Mesenchymal stem cell (in vitro differentiated cells and primary cell): ENCODE measurements around the gene ZFP69.

Experiments used
- DNase-seq: peaks from one replicate; pipeline ENCODE4 v3.0.0-alpha.2; 2013
- H2AFZ ChIP-seq: one replicate; pipeline ENCODE4 v1.6.1; 2013; ENCODE audit warnings: low read depth, mild to moderate bottlenecking, control low read depth, inconsistent platforms, low read length, moderate library complexity
- H2AK5ac ChIP-seq: 2 replicates; pipeline ENCODE4 v1.6.1; 2013; ENCODE audit warnings: low read length, moderate library complexity, mild to moderate bottlenecking, inconsistent platforms; ENCODE audit not compliant: severe bottlenecking
- H2BK120ac ChIP-seq: one replicate; pipeline ENCODE4 v1.6.1; 2013; ENCODE audit warnings: low read depth, mild to moderate bottlenecking, inconsistent platforms, low read length, moderate library complexity
- H2BK12ac ChIP-seq, 2 experiments: one replicate each; pipeline ENCODE4 v1.6.1; 2013; ENCODE audit warnings: inconsistent platforms in 2 of 2, low read length in 2 of 2, mild to moderate bottlenecking in 2 of 2, moderate library complexity in 2 of 2, control low read depth in 1 of 2
- H2BK15ac ChIP-seq: one replicate; pipeline ENCODE4 v1.6.1; 2013; ENCODE audit warnings: mild to moderate bottlenecking, low read depth, inconsistent platforms; ENCODE audit not compliant: poor library complexity, severe bottlenecking
- H2BK5ac ChIP-seq: 2 replicates; pipeline ENCODE4 v1.6.1; 2013; ENCODE audit warnings: low read depth, mild to moderate bottlenecking, low read length, control low read depth, inconsistent platforms; ENCODE audit not compliant: poor library complexity, severe bottlenecking
- H3K14ac ChIP-seq, 2 experiments: one replicate each; pipeline ENCODE4 v1.6.1; 2013; ENCODE audit warnings: inconsistent platforms in 2 of 2, low read length in 2 of 2, control low read depth in 1 of 2, mild to moderate bottlenecking in 1 of 2, moderate library complexity in 1 of 2
- H3K18ac ChIP-seq, 2 experiments: one replicate each; pipeline ENCODE4 v1.6.1; 2013; ENCODE audit warnings: inconsistent platforms in 2 of 2, low read length in 2 of 2, control low read depth in 1 of 2, low read depth in 1 of 2, mild to moderate bottlenecking in 1 of 2
- H3K23ac ChIP-seq, 2 experiments: one replicate each; pipeline ENCODE4 v1.6.1; 2013; ENCODE audit warnings: inconsistent platforms in 2 of 2, low read length in 2 of 2, mild to moderate bottlenecking in 2 of 2, moderate library complexity in 2 of 2, control low read depth in 1 of 2
- H3K27ac ChIP-seq: 2 replicates; pipeline ENCODE4 v1.5.1; 2013; ENCODE audit warnings: mild to moderate bottlenecking, moderate library complexity, low read length, control low read depth, inconsistent platforms; ENCODE audit not compliant: poor library complexity, severe bottlenecking
- H3K27me3 ChIP-seq, 2 experiments: 2 replicates each; pipeline versions ENCODE4 v1.6.1 to v1.7.0; 2013; ENCODE audit warnings: low read length in 2 of 2, mild to moderate bottlenecking in 2 of 2, moderate library complexity in 2 of 2, control low read depth in 1 of 2, inconsistent platforms in 1 of 2; ENCODE audit not compliant: control insufficient read depth in 1 of 2, insufficient read depth in 1 of 2
- H3K36me3 ChIP-seq, 2 experiments: 2 replicates each; pipeline versions ENCODE4 v1.6.1 to v1.7.0; 2013; ENCODE audit warnings: low read length in 2 of 2, control low read depth in 1 of 2, inconsistent platforms in 1 of 2, low read depth in 1 of 2, mild to moderate bottlenecking in 1 of 2; ENCODE audit not compliant: insufficient read depth in 2 of 2, control insufficient read depth in 1 of 2
- H3K4ac ChIP-seq, 2 experiments: one replicate each; pipeline ENCODE4 v1.6.1; 2013; ENCODE audit warnings: inconsistent platforms in 2 of 2, low read length in 2 of 2, mild to moderate bottlenecking in 2 of 2, moderate library complexity in 2 of 2, control low read depth in 1 of 2, low read depth in 1 of 2
- H3K4me1 ChIP-seq: 2 replicates; pipeline ENCODE4 v1.6.1; 2013; ENCODE audit warnings: low read depth, low read length, control low read depth; ENCODE audit not compliant: control insufficient read depth, insufficient read depth
- H3K4me2 ChIP-seq: 2 replicates; pipeline ENCODE4 v1.6.1; 2013; ENCODE audit warnings: low read length, mild to moderate bottlenecking, inconsistent platforms; ENCODE audit not compliant: poor library complexity, severe bottlenecking
- H3K4me3 ChIP-seq, 2 experiments: 2 replicates each; pipeline versions ENCODE4 v1.5.1 to v1.7.0; 2013; ENCODE audit warnings: low read length in 2 of 2, mild to moderate bottlenecking in 2 of 2, control low read depth in 1 of 2, low read depth in 1 of 2; ENCODE audit not compliant: insufficient read depth in 1 of 2
- H3K79me1 ChIP-seq: replicated peaks from 2 replicates; pipeline ENCODE4 v1.6.1; 2013; ENCODE audit warnings: mild to moderate bottlenecking, control low read depth, low read length, inconsistent platforms; ENCODE audit not compliant: poor library complexity, severe bottlenecking
- H3K9ac ChIP-seq: 2 replicates; pipeline ENCODE4 v1.7.0; 2013; ENCODE audit warnings: mild to moderate bottlenecking, low read length, moderate library complexity
- H3K9me3 ChIP-seq: 2 replicates; pipeline ENCODE4 v1.7.0; 2013; ENCODE audit warnings: mild to moderate bottlenecking, low read length; ENCODE audit not compliant: control insufficient read depth
- H4K8ac ChIP-seq: one replicate; pipeline ENCODE4 v1.6.1; 2013; ENCODE audit warnings: inconsistent platforms, mild to moderate bottlenecking, low read length, moderate library complexity
- H4K91ac ChIP-seq: one replicate; pipeline ENCODE4 v1.6.1; 2013; ENCODE audit warnings: mild to moderate bottlenecking, low read length, inconsistent platforms
- WGBS: methylation state at CpG from one replicate; pipeline ENCODE4 v1.1.7; 2013; ENCODE audit warnings: mixed read lengths; 5-methylcytosine and 5-hydroxymethylcytosine counted together

The ZFP69 gene

GRCh38 chr1:40535732-40536131, 58.6 kb downstream of the ZFP69 start:
- Histone ChIP-seq H2BK15ac (no peak overlapping the region), H3K18ac (no peak overlapping the region), H3K9me3 (no peaks in the 10 kb centered on the region), H3K4ac (no peak overlapping the region), H4K91ac (no peak overlapping the region), H3K4me3 (no peak overlapping the region), H4K8ac (no peak overlapping the region), H3K4me2 (no peak overlapping the region), H2BK5ac (no peak overlapping the region), H3K14ac (no peak overlapping the region), H3K27ac (no peak overlapping the region), H3K27me3 (no peaks in the 10 kb centered on the region), H3K23ac (no peak overlapping the region), H2AFZ (no peak overlapping the region), H2BK12ac (no peak overlapping the region), H3K4me1 (no peaks in the 10 kb centered on the region), H3K79me1 (peaks cover 6% of the 10 kb centered on the region), H2AK5ac (no peak overlapping the region), H3K9ac (no peak overlapping the region), H2BK120ac (no peak overlapping the region), H3K36me3 (peaks cover 0 to 4% of the 10 kb centered on the region in 2 experiments)
- no peak for DNase-seq
- WGBS: 100% methylated on average over 1 of the region's 2 CpGs

GRCh38 chr1:40539338-40539737, 62.2 kb downstream of the ZFP69 start:
- H3K4me3 ChIP-seq: no peak overlapping the region
- H3K27me3 ChIP-seq: no peaks in the 10 kb centered on the region
- H4K91ac ChIP-seq: no peak overlapping the region
- no peak overlapping the region for H3K27ac ChIP-seq
- no peak overlapping the region for H2BK15ac ChIP-seq
- peaks cover 7 to 25% of the 10 kb centered on the region in 2 experiments for H3K36me3 ChIP-seq
- no peak overlapping the region for H3K23ac ChIP-seq
- H3K9ac ChIP-seq: no peak overlapping the region
- DNase-seq: no peak
- H3K79me1 ChIP-seq: peaks cover 6% of the 10 kb centered on the region
- 95% methylated on average over 5 of the region's 7 CpGs for WGBS
- H3K14ac ChIP-seq: no peak overlapping the region
- no peak overlapping the region for H3K18ac ChIP-seq
- H2BK120ac ChIP-seq: no peak overlapping the region
- no peak overlapping the region for H2BK5ac ChIP-seq
- H3K4me1 ChIP-seq: no peaks in the 10 kb centered on the region
- H2BK12ac ChIP-seq: no peak overlapping the region
- H3K4ac ChIP-seq: no peak overlapping the region
- no peak overlapping the region for H2AFZ ChIP-seq
- no peaks in the 10 kb centered on the region for H3K9me3 ChIP-seq
- H3K4me2 ChIP-seq: no peak overlapping the region
- no peak overlapping the region for H4K8ac ChIP-seq
- H2AK5ac ChIP-seq: no peak overlapping the region
